Liver (tissue), 9 donors: ENCODE measurements around the gene IL20. TPM values are rescaled to one million over a fixed set of nuclear protein-coding genes. Genes with fewer than 3 reads are reported as not detected.

ENCODE experiments used
- DNase-seq: peaks from one replicate; pipeline ENCODE4 v3.0.0-alpha.2; 2017; ENCODE audit warnings: low spot score
- H3K27ac ChIP-seq, 2 donors: one replicate each; pipeline ENCODE4 v1.7.0; 2013; ENCODE audit warnings: inconsistent platforms in 2 of 2, low read length in 2 of 2, control low read depth in 1 of 2, low read depth in 1 of 2, mild to moderate bottlenecking in 1 of 2
- H3K27me3 ChIP-seq, 4 donors: one replicate each; pipeline versions ENCODE4 v1.6.1 to v1.7.0; 2013; ENCODE audit warnings: low read length in 3 of 4, inconsistent platforms in 1 of 4, mild to moderate bottlenecking in 1 of 4, moderate library complexity in 1 of 4; ENCODE audit not compliant: control insufficient read depth in 4 of 4, insufficient read depth in 4 of 4
- H3K36me3 ChIP-seq, 4 donors: one replicate each; pipeline versions ENCODE4 v1.6.1 to v1.7.0; 2013; ENCODE audit warnings: low read length in 3 of 4, mild to moderate bottlenecking in 3 of 4, low read depth in 1 of 4, moderate library complexity in 1 of 4; ENCODE audit not compliant: control insufficient read depth in 4 of 4, insufficient read depth in 3 of 4
- H3K4me1 ChIP-seq, 4 donors: one replicate each; pipeline versions ENCODE4 v1.6.1 to v1.7.0; 2013; ENCODE audit warnings: low read length in 3 of 4, mild to moderate bottlenecking in 3 of 4, moderate library complexity in 1 of 4; ENCODE audit not compliant: control insufficient read depth in 4 of 4, insufficient read depth in 4 of 4
- H3K4me3 ChIP-seq, 3 donors: one replicate each; pipeline versions ENCODE4 v1.6.1 to v1.7.0; 2013; ENCODE audit warnings: low read length in 3 of 3, control low read depth in 1 of 3, low read depth in 1 of 3, mild to moderate bottlenecking in 1 of 3
- H3K9ac ChIP-seq, 2 donors: one replicate each; pipeline ENCODE4 v1.7.0; 2013; ENCODE audit warnings: low read length in 2 of 2, mild to moderate bottlenecking in 2 of 2, moderate library complexity in 2 of 2, control low read depth in 1 of 2, low read depth in 1 of 2
- H3K9me3 ChIP-seq, 4 donors: one replicate each; pipeline versions ENCODE4 v1.6.1 to v1.7.0; 2013; ENCODE audit warnings: low read length in 3 of 4; ENCODE audit not compliant: control insufficient read depth in 4 of 4
- EGR1 ChIP-seq, 2 donors: IDR thresholded peaks; 2 replicates each; pipeline ENCODE4 v1.6.1; 2016 to 2018; ENCODE audit warnings: antibody characterized with exemption in 2 of 2, low read depth in 2 of 2
- FOXA1 ChIP-seq: IDR thresholded peaks from 2 replicates; pipeline ENCODE4 v1.6.1; 2016; ENCODE audit warnings: antibody characterized with exemption
- FOXA2 ChIP-seq: IDR thresholded peaks from 2 replicates; pipeline ENCODE4 v1.6.1; 2016; ENCODE audit warnings: antibody characterized with exemption
- HNF4A ChIP-seq, 2 donors: conservative IDR thresholded peaks; 2 replicates each; pipeline ENCODE4 v1.6.1; 2016; ENCODE audit warnings: antibody characterized with exemption in 2 of 2, mild to moderate bottlenecking in 2 of 2
- HNF4G ChIP-seq: IDR thresholded peaks from 2 replicates; pipeline ENCODE4 v1.6.1; 2016; ENCODE audit warnings: antibody characterized with exemption
- JUND ChIP-seq, 2 donors: IDR thresholded peaks; 2 replicates each; pipeline ENCODE4 v1.6.1; 2016; ENCODE audit warnings: antibody characterized with exemption in 2 of 2
- MAX ChIP-seq: IDR thresholded peaks from 2 replicates; pipeline ENCODE4 v1.6.1; 2016; ENCODE audit warnings: antibody characterized with exemption
- NR2F2 ChIP-seq: IDR thresholded peaks from 2 replicates; pipeline ENCODE4 v1.6.1; 2016; ENCODE audit warnings: antibody characterized with exemption
- RAD21 ChIP-seq, 2 donors: IDR thresholded peaks; 2 replicates each; pipeline ENCODE4 v1.6.1; 2016; ENCODE audit warnings: antibody characterized with exemption in 2 of 2, mild to moderate bottlenecking in 2 of 2
- RXRA ChIP-seq, 2 donors: IDR thresholded peaks; 2 replicates each; pipeline ENCODE4 v1.6.1; 2017 to 2018; ENCODE audit warnings: antibody characterized with exemption in 2 of 2, mild to moderate bottlenecking in 1 of 2
- SP1 ChIP-seq: IDR thresholded peaks from 2 replicates; pipeline ENCODE4 v1.6.1; 2018; ENCODE audit warnings: antibody characterized with exemption, mild to moderate bottlenecking
- TAF1 ChIP-seq: conservative IDR thresholded peaks from 2 replicates; pipeline ENCODE4 v1.6.1; 2016; ENCODE audit warnings: antibody characterized with exemption, mild to moderate bottlenecking
- YY1 ChIP-seq: IDR thresholded peaks from 2 replicates; pipeline ENCODE4 v1.6.1; 2016; ENCODE audit warnings: antibody characterized with exemption, mild to moderate bottlenecking
- WGBS: extraction: QIAGEN DNeasy Blood & Tissue Kit; methylation state at CpG from one replicate; pipeline ENCODE4 v1.1.7; 2013; 5-methylcytosine and 5-hydroxymethylcytosine counted together
- polyA plus RNA-seq, 2 donors: library from polyadenylated mRNA; stranded (reverse) in 1 of 2; unstranded in 1 of 2; fragments of 200-250 nt in 1 of 2; fragments of >200 nt in 1 of 2; fragmentation: Nextera tagmentation in 1 of 2; extraction: Ambion mirVana in 1 of 2; gene quantifications; one replicate each; pipeline versions ENCODE4 v1.2.1 to v1.2.3, GENCODE V29; 2013 to 2015
- total RNA-seq, 2 donors: library from RNA; depleted of rRNA; stranded (reverse); fragments of >200 nt; gene quantifications; one replicate each; pipeline ENCODE4 v1.2.3, GENCODE V29; 2014
- TF ChIP-seq, protein P1 (sequence below): fragments of 150-350 bp; IDR thresholded peaks from 2 replicates; pipeline ENCODE4 v1.5.1; 2017; ENCODE audit warnings: improper control_type of control experiment, low read depth, low read length; ENCODE audit not compliant: missing input control
- TF ChIP-seq, protein P2 (sequence below): IDR thresholded peaks from 2 replicates; pipeline ENCODE4 v1.6.1; 2016; ENCODE audit warnings: antibody characterized with exemption, mild to moderate bottlenecking
- TF ChIP-seq, protein P3 (sequence below): IDR thresholded peaks from 2 replicates; pipeline ENCODE4 v1.6.1; 2016; ENCODE audit warnings: antibody characterized with exemption
- donor health status: healthy.
- donor health status: healthy.
- donor health status: healthy.
- donor health status: healthy.
- donor health status: healthy.

IL20 gene
- total and polyA plus RNA-seq, 4 donors, result 0.17 TPM; not detected in 3

DNA sequence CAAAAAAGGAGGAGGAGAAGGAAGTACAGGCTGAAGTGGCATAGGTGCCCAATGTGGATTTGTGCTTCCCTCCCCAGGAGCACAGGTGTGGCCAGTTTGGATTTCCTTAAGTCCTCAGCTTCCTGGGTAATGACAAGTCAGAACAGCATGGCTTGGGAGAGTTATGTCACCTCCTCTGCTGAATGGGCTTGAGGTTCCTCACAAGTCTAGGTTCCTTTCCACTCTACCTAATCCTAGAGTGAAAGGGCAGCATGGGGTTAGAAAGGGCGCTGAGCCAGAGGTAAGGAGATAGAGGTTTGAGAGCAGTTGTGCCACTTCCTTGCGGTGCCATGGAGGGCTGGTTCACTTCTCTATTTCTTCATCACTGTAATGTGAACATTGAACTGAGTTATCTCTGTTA lies 35.5 kb upstream of the IL20 start:
- H3K27ac ChIP-seq, result no peak overlapping the region
- no peak overlapping the region for H3K4me3 ChIP-seq
- H3K27me3 ChIP-seq, result peaks cover 0 to 2% (median 0%) of the 10 kb centered on the region in 4 donors
- TF ChIP-seq FOXA1 (no peak), NR2F2 (no peak), JUND (IDR thresholded peaks at IDR 0.05) (no peak), FOXA2 (no peak), HNF4G (no peak)
- no peak overlapping the region for H3K9ac ChIP-seq
- no peak for DNase-seq
- H3K4me1 ChIP-seq, result no peaks in the 10 kb centered on the region
- no peaks in the 10 kb centered on the region for H3K36me3 ChIP-seq
- WGBS, result 80% methylated on average over 2 of the region's 2 CpGs
- no peaks in the 10 kb centered on the region for H3K9me3 ChIP-seq

- no peak overlapping the region for H3K4me3 ChIP-seq
- no peak overlapping the region for H3K27ac ChIP-seq
- peaks cover 0 to 2% (median 0%) of the 10 kb centered on the region in 4 donors for H3K27me3 ChIP-seq
- no peaks in the 10 kb centered on the region for H3K9me3 ChIP-seq
- H3K9ac ChIP-seq, result no peak overlapping the region
- TF ChIP-seq NR2F2 (no peak), HNF4G (no peak), RAD21 (IDR thresholded peaks at IDR 0.05) (no peak), FOXA1 (no peak), MAX (no peak), EGR1 (IDR thresholded peaks at IDR 0.05; ENCODE audit: low read depth in 2 of 2) (no peak), HNF4A (conservative IDR thresholded peaks at IDR 0.05) (no peak)
- 86% methylated on average over 4 of the region's 4 CpGs for WGBS
- no peaks in the 10 kb centered on the region for H3K4me1 ChIP-seq
- H3K36me3 ChIP-seq, result no peaks in the 10 kb centered on the region
- DNase-seq, result no peak
Measured at GRCh38 chr1:206831650-206832049, 33.8 kb upstream of the IL20 start.

DNA sequence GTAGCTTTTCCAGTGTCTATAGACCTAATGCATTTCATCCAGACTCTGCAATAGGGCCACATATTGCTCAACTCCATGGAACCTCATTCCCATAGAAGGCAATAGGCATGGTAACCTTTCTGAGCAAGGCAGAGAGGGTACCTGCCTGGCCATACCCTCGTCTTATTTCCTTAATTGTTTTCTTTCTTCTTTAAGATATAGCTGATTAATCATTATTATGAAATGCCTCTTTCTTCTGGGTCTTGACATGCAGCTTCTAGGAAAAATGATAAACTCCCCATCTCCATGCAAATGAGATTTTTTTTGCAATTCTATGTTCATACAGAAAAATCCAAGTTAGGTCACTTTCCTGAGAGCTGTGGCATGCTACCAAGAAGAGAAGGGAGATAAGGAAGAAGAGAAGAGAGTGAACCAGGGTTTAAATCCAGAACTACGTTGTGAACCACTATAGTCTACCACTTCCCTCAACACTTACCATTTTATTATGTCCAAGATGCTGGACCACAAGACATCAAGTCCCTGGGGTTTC lies 33.0 kb upstream of the IL20 start:
- TF ChIP-seq TAF1 (no peak), JUND (IDR thresholded peaks at IDR 0.05) (no peak), EGR1 (IDR thresholded peaks at IDR 0.05; ENCODE audit: low read depth in 2 of 2) (no peak), FOXA2 (no peak), NR2F2 (no peak), MAX (no peak), RAD21 (IDR thresholded peaks at IDR 0.05) (no peak), HNF4A (conservative IDR thresholded peaks at IDR 0.05) (no peak), RXRA (IDR thresholded peaks at IDR 0.05) (no peak), HNF4G (no peak), FOXA1 (no peak), SP1 (no peak), YY1 (no peak)
- TF ChIP-seq, protein P1, sequence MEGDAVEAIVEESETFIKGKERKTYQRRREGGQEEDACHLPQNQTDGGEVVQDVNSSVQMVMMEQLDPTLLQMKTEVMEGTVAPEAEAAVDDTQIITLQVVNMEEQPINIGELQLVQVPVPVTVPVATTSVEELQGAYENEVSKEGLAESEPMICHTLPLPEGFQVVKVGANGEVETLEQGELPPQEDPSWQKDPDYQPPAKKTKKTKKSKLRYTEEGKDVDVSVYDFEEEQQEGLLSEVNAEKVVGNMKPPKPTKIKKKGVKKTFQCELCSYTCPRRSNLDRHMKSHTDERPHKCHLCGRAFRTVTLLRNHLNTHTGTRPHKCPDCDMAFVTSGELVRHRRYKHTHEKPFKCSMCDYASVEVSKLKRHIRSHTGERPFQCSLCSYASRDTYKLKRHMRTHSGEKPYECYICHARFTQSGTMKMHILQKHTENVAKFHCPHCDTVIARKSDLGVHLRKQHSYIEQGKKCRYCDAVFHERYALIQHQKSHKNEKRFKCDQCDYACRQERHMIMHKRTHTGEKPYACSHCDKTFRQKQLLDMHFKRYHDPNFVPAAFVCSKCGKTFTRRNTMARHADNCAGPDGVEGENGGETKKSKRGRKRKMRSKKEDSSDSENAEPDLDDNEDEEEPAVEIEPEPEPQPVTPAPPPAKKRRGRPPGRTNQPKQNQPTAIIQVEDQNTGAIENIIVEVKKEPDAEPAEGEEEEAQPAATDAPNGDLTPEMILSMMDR, result no peak
- TF ChIP-seq, protein P2, sequence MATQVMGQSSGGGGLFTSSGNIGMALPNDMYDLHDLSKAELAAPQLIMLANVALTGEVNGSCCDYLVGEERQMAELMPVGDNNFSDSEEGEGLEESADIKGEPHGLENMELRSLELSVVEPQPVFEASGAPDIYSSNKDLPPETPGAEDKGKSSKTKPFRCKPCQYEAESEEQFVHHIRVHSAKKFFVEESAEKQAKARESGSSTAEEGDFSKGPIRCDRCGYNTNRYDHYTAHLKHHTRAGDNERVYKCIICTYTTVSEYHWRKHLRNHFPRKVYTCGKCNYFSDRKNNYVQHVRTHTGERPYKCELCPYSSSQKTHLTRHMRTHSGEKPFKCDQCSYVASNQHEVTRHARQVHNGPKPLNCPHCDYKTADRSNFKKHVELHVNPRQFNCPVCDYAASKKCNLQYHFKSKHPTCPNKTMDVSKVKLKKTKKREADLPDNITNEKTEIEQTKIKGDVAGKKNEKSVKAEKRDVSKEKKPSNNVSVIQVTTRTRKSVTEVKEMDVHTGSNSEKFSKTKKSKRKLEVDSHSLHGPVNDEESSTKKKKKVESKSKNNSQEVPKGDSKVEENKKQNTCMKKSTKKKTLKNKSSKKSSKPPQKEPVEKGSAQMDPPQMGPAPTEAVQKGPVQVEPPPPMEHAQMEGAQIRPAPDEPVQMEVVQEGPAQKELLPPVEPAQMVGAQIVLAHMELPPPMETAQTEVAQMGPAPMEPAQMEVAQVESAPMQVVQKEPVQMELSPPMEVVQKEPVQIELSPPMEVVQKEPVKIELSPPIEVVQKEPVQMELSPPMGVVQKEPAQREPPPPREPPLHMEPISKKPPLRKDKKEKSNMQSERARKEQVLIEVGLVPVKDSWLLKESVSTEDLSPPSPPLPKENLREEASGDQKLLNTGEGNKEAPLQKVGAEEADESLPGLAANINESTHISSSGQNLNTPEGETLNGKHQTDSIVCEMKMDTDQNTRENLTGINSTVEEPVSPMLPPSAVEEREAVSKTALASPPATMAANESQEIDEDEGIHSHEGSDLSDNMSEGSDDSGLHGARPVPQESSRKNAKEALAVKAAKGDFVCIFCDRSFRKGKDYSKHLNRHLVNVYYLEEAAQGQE, result no peak
- TF ChIP-seq, protein P3, sequence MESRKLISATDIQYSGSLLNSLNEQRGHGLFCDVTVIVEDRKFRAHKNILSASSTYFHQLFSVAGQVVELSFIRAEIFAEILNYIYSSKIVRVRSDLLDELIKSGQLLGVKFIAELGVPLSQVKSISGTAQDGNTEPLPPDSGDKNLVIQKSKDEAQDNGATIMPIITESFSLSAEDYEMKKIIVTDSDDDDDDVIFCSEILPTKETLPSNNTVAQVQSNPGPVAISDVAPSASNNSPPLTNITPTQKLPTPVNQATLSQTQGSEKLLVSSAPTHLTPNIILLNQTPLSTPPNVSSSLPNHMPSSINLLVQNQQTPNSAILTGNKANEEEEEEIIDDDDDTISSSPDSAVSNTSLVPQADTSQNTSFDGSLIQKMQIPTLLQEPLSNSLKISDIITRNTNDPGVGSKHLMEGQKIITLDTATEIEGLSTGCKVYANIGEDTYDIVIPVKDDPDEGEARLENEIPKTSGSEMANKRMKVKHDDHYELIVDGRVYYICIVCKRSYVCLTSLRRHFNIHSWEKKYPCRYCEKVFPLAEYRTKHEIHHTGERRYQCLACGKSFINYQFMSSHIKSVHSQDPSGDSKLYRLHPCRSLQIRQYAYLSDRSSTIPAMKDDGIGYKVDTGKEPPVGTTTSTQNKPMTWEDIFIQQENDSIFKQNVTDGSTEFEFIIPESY, result no peak
- Histone ChIP-seq H3K4me1 (no peaks in the 10 kb centered on the region), H3K27me3 (no peaks in the 10 kb centered on the region), H3K27ac (no peak overlapping the region), H3K9ac (no peak overlapping the region), H3K9me3 (no peaks in the 10 kb centered on the region), H3K4me3 (no peak overlapping the region), H3K36me3 (no peaks in the 10 kb centered on the region)
- no peak for DNase-seq
- WGBS, result 57% methylated on average over 2 of the region's 2 CpGs
